ENCODE measurements around the gene ALK. TPM values are rescaled to one million over a fixed set of nuclear protein-coding genes. Genes with fewer than 3 reads are reported as not detected.

ALK gene
- total RNA-seq, 3 donors from 2014 or later, result 0.07 to 2.4 (median 0.09) TPM

DNA sequence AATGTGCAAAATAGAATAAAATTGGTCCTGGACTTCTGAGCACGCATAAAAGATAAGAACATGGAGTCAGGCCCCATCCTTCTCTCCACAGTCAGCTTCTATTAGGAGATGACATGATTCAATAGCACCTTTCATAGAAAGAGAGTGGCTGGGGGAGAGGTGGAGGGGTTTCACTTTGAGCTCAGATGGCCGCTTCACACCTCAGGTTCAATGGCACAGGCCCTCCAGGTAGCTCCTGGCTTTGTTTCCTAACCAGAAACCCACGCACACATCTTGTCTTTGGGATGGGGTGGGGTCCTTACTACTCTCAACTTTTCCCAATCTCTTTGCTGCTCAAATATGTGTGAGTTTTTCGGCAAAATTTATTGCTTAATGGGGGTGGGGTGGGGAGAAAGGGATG is 473.9 kb downstream of the ALK start:
- H3K4me3 ChIP-seq, result no peak overlapping the region
- no peaks in the 10 kb centered on the region for H3K36me3 ChIP-seq (ENCODE audit: low read depth)
- H3K9me3 ChIP-seq, result no peaks in the 10 kb centered on the region
- intact Hi-C loops (cut with DNase I, micrococcal nuclease), result no loop called here
- DNase-seq, result no peak
- no peak for ATAC-seq
- no peaks in the 10 kb centered on the region for H3K4me1 ChIP-seq (ENCODE audit: low read depth)
- TF ChIP-seq, protein P1, sequence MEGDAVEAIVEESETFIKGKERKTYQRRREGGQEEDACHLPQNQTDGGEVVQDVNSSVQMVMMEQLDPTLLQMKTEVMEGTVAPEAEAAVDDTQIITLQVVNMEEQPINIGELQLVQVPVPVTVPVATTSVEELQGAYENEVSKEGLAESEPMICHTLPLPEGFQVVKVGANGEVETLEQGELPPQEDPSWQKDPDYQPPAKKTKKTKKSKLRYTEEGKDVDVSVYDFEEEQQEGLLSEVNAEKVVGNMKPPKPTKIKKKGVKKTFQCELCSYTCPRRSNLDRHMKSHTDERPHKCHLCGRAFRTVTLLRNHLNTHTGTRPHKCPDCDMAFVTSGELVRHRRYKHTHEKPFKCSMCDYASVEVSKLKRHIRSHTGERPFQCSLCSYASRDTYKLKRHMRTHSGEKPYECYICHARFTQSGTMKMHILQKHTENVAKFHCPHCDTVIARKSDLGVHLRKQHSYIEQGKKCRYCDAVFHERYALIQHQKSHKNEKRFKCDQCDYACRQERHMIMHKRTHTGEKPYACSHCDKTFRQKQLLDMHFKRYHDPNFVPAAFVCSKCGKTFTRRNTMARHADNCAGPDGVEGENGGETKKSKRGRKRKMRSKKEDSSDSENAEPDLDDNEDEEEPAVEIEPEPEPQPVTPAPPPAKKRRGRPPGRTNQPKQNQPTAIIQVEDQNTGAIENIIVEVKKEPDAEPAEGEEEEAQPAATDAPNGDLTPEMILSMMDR (IDR thresholded peaks at IDR 0.05), result no peak

GRCh38 chr2:29446847-29447246 is 474.5 kb downstream of the ALK start:
- H3K4me1 ChIP-seq (ENCODE audit: low read depth), result no peaks in the 10 kb centered on the region
- intact Hi-C loops (cut with DNase I, micrococcal nuclease), result no loop called here
- H3K4me3 ChIP-seq, result no peak overlapping the region
- H3K9me3 ChIP-seq, result no peaks in the 10 kb centered on the region
- no peak for DNase-seq
- TF ChIP-seq, protein P1 (IDR thresholded peaks at IDR 0.05), result no peak
- H3K36me3 ChIP-seq (ENCODE audit: low read depth), result no peaks in the 10 kb centered on the region
- ATAC-seq, result no peak

DNA sequence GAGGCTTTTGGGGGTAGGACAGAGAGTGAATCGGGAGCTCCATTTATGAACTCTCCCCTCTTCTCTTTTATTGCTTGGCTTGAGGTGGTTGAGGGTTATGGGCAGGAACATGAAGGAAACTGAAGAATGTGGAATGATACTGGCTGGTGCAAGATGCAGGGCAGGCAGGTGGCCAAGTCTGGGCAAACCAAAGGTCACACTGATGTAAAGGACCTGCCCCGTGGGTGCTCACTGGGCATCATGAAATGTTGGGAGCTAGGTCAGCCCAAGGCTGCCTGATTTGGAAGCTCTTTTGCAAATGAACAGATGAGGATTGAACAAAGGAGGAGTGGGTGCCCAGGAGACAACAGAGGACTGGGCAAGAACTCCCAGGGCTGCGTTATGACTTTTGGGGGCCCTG is 477.2 kb downstream of the ALK start:
- Histone ChIP-seq H3K4me3 (no peak overlapping the region), H3K4me1 (ENCODE audit: low read depth) (no peaks in the 10 kb centered on the region), H3K36me3 (ENCODE audit: low read depth) (no peaks in the 10 kb centered on the region), H3K9me3 (no peaks in the 10 kb centered on the region)
- TF ChIP-seq, protein P1 (IDR thresholded peaks at IDR 0.05), result no peak
- ATAC-seq (no peak), DNase-seq (no peak)
- intact Hi-C loops (cut with DNase I, micrococcal nuclease), result no loop called here

DNA sequence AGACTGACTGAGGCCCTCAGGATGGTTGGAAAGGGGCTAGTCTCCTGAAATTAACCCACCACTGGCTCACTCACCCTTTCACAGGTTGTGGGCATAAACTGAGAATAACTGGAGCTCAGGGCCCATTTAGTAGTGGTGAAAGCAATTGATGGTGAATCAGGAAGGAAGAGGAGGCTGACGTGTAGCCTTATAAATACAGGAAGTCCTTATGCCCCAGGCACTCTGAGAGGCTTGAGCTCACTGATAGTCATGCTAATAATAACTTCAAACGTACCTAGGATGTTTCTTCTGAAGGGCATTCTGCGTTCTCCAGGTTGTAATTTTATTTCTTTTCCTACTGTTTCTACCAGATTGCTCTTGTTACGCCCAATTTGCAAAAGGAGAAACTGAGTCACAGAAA is 477.8 kb downstream of the ALK start:
- DNase-seq (no peak), ATAC-seq (no peak)
- Histone ChIP-seq H3K4me3 (no peak overlapping the region), H3K36me3 (ENCODE audit: low read depth) (no peaks in the 10 kb centered on the region), H3K9me3 (no peaks in the 10 kb centered on the region), H3K4me1 (ENCODE audit: low read depth) (no peaks in the 10 kb centered on the region)
- TF ChIP-seq, protein P1 (IDR thresholded peaks at IDR 0.05), result no peak
- intact Hi-C loops (cut with DNase I, micrococcal nuclease), result no loop called here

DNA sequence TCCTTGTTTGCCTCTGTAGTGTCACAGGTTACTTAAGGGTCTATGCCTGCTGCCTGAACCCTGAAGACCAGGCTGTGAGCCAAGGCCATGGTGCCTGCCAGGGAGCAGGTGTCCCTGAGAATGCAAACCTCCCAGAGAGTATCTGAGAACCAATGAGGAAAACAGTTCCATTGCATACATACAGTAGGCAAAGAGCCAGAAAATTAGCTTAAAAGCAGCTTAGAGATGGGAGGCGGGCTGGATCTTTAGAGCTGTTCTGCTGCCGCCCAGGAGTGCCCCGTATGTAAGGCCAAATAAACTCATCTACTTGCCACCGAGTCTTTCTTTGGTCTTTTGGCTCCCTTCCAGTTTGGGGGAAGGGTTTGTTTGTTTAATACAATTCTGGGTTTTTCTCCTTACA is 478.2 kb downstream of the ALK start:
- Histone ChIP-seq H3K4me3 (no peak overlapping the region), H3K36me3 (ENCODE audit: low read depth) (no peaks in the 10 kb centered on the region), H3K9me3 (no peaks in the 10 kb centered on the region), H3K4me1 (ENCODE audit: low read depth) (no peaks in the 10 kb centered on the region)
- DNase-seq (no peak), ATAC-seq (peak; percentile 30)
- intact Hi-C loops (cut with DNase I, micrococcal nuclease), result no loop called here
- TF ChIP-seq, protein P1 (IDR thresholded peaks at IDR 0.05), result no peak

DNA sequence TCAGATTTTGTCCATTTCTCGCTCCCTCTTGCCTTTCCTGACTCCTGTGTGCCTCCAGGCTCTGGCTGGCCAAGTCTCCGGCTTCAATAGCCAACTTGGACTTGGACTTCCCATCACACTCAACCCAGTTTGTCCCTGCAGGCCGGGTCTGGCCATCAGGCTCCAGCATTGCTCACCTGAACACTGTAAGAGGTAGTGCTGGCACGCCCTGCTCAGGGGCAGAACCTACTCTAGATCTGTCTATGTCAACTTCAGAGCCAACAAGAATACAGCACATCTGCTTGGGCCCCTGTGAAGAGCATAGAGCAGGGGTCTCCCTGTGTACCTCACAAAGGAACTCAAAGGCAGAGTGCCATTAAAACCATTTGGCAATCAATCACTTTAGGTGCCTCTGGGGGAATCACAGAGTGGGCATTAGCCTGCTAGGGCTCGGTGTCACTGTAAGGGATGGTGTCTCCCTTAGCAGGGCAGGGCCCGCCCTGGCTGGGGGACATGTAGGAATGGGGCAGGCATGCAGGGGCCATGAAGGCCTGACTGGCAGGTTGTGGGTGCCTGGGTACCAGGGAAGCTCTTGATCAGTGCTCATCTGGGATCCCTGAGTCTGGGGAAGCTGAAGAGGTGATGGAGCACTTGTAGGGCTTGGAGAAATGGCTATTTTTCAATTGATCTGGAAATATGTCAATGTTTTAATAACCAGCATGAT is 480.3 kb downstream of the ALK start:
- Histone ChIP-seq H3K9me3 (no peaks in the 10 kb centered on the region), H3K4me1 (ENCODE audit: low read depth) (no peaks in the 10 kb centered on the region), H3K36me3 (ENCODE audit: low read depth) (no peaks in the 10 kb centered on the region), H3K4me3 (no peak overlapping the region)
- ATAC-seq (no peak), DNase-seq (no peak)
- intact Hi-C loops (cut with DNase I, micrococcal nuclease), result no loop called here
- TF ChIP-seq, protein P1 (IDR thresholded peaks at IDR 0.05), result no peak

Measured in mucosa of descending colon (tissue), 3 donors.